GM12878 (cell line): ENCODE data around the gene DEK. TPM values are rescaled to one million over a fixed set of nuclear protein-coding genes. Genes with fewer than 3 reads are reported as not detected.
A peak's percentile ranks its signal among the peaks of the same experiment; 100 is the strongest.

ENCODE experiments used
- ATAC-seq: fragments of 200-7000 bp; cut with Tn5 transposase; 3 replicates; pipeline ENCODE4 v1.9.1; 2020; ENCODE audit warnings: mild to moderate bottlenecking, moderate library complexity
- BruUV-seq: library from RNA; stranded (reverse); fragments of 400-500 nt; replicated peaks from 2 replicates; lab custom pipeline; 2021; lab: Mats Ljungman, UMichigan
- CTCF ChIA-PET: fragments of 300-600 bp; sonication (Branson Sonifier 250); formaldehyde crosslinking; extraction: SDS; loops from one replicate; lab custom pipeline; 2021; ENCODE audit warnings: inconsistent platforms; lab: Yijun Ruan, JAX
- POLR2A ChIA-PET: fragments of 350-600 bp; formaldehyde crosslinking; extraction: SDS; loops from one replicate; lab custom pipeline; 2021; ENCODE audit warnings: inconsistent platforms; lab: Charles Lee
- RAD21 ChIA-PET: fragments of 300-600 bp; sonication (Branson Sonifier 250); formaldehyde crosslinking; loops from one replicate; lab custom pipeline; 2023; ENCODE audit warnings: antibody characterized with exemption; ENCODE audit not compliant: unreplicated experiment; lab: Charles Lee
- SMC1A ChIA-PET: fragments of 300-600 bp; sonication (Branson Sonifier 250); formaldehyde crosslinking; loops from one replicate; lab custom pipeline; 2023; ENCODE audit not compliant: unreplicated experiment, uncharacterized antibody; lab: Charles Lee
- DNase-seq: peaks from one replicate; pipeline ENCODE4 v3.0.0-alpha.2; 2011; ENCODE audit warnings: low read depth, low spot score
- FAIRE-seq: peaks from 3 replicates; lab custom pipeline; 2011; peaks lifted over from hg19 to GRCh38; lab: Jason Lieb, UNC
- H2AFZ ChIP-seq: 2 replicates; pipeline ENCODE4 v1.6.0; 2011; ENCODE audit warnings: low read depth, low read length, control low read depth; ENCODE audit not compliant: control insufficient read depth
- H3K27ac ChIP-seq: 2 replicates; pipeline ENCODE4 v1.5.1; 2011; ENCODE audit warnings: control low read depth; ENCODE audit not compliant: control insufficient read depth, insufficient read depth
- H3K27me3 ChIP-seq, 2 experiments: replicated peaks in 1 of 2; 2 replicates each; pipeline versions ENCODE4 v1.6.0 to v1.6.1; 2011; ENCODE audit warnings: low read length in 1 of 2; ENCODE audit not compliant: control insufficient read depth in 2 of 2, insufficient read depth in 2 of 2
- H3K36me3 ChIP-seq, 2 experiments: 2 replicates each; pipeline ENCODE4 v1.5.1; 2011; ENCODE audit warnings: low read length in 1 of 2; ENCODE audit not compliant: control insufficient read depth in 2 of 2, insufficient read depth in 2 of 2
- H3K4me1 ChIP-seq: 2 replicates; pipeline ENCODE4 v1.6.1; 2011; ENCODE audit warnings: mild to moderate bottlenecking, low read length, moderate library complexity, mixed read lengths; ENCODE audit not compliant: control insufficient read depth, insufficient read depth
- H3K4me2 ChIP-seq: 2 replicates; pipeline ENCODE4 v1.6.0; 2011; ENCODE audit warnings: control low read depth; ENCODE audit not compliant: control insufficient read depth, insufficient read depth
- H3K4me3 ChIP-seq: fragments of 200-600 bp; sonication (generic); 2 replicates; pipeline ENCODE4 v1.5.1; 2016
- H3K79me2 ChIP-seq: 2 replicates; pipeline ENCODE4 v1.6.0; 2011; ENCODE audit warnings: low read length; ENCODE audit not compliant: control insufficient read depth, insufficient read depth
- H3K9ac ChIP-seq: 2 replicates; pipeline ENCODE4 v1.8.0; 2011; ENCODE audit warnings: low read length, control low read depth, mixed read lengths; ENCODE audit not compliant: control insufficient read depth, insufficient read depth
- H3K9me3 ChIP-seq: replicated peaks from 3 replicates; pipeline ENCODE4 v1.5.1; 2011; ENCODE audit warnings: mild to moderate bottlenecking, low read length; ENCODE audit not compliant: control insufficient read depth, insufficient read depth
- H4K20me1 ChIP-seq: 2 replicates; pipeline ENCODE4 v1.6.0; 2011; ENCODE audit not compliant: control insufficient read depth, insufficient read depth
- CHD4 ChIP-seq: fragments of 200-600 bp; sonication (generic); IDR thresholded peaks from 2 replicates; pipeline ENCODE4 v1.6.1; 2016; ENCODE audit warnings: mild to moderate bottlenecking
- EZH2 ChIP-seq: IDR thresholded peaks from 2 replicates; pipeline ENCODE4 v1.6.1; 2012; ENCODE audit warnings: low read depth, mild to moderate bottlenecking, control low read depth, inconsistent platforms, low read length, borderline replicate concordance; ENCODE audit not compliant: control insufficient read depth
- FOXM1 ChIP-seq: IDR thresholded peaks from 2 replicates; pipeline ENCODE4 v1.6.1; 2012; ENCODE audit warnings: low read depth, mild to moderate bottlenecking, inconsistent platforms, low read length, moderate library complexity
- GABPA ChIP-seq: IDR thresholded peaks from 2 replicates; pipeline ENCODE4 v1.6.1; 2014; ENCODE audit warnings: antibody characterized with exemption, low read depth, mild to moderate bottlenecking, inconsistent platforms
- HDAC2 ChIP-seq: fragments of 200-600 bp; sonication (generic); IDR thresholded peaks from 2 replicates; pipeline ENCODE4 v1.6.1; 2017
- HDAC6 ChIP-seq: fragments of 200-600 bp; sonication (generic); IDR thresholded peaks from one replicate; pipeline ENCODE4 v1.8.0; 2017; ENCODE audit warnings: antibody characterized with exemption; ENCODE audit not compliant: unreplicated experiment
- MEF2A ChIP-seq: IDR thresholded peaks from 2 replicates; pipeline ENCODE4 v1.6.1; 2011; ENCODE audit warnings: low read depth, mild to moderate bottlenecking, low read length, moderate library complexity; ENCODE audit not compliant: insufficient read depth
- MEF2B ChIP-seq: fragments of 450-650 bp; IDR thresholded peaks from 2 replicates; pipeline ENCODE4 v1.6.1; 2018; ENCODE audit warnings: mild to moderate bottlenecking, moderate library complexity; ENCODE audit not compliant: partially characterized antibody, poor library complexity, severe bottlenecking
- MTA2 ChIP-seq: fragments of 450-650 bp; IDR thresholded peaks from 2 replicates; pipeline ENCODE4 v1.6.1; 2016; ENCODE audit warnings: low read depth, mild to moderate bottlenecking, moderate library complexity
- NFIC ChIP-seq: IDR thresholded peaks from 2 replicates; pipeline ENCODE4 v1.6.1; 2012; ENCODE audit warnings: low read depth, mild to moderate bottlenecking, inconsistent platforms, low read length, moderate library complexity
- NR2C2 ChIP-seq: IDR thresholded peaks from 2 replicates; pipeline ENCODE4 v1.6.1; 2011; ENCODE audit warnings: borderline replicate concordance, low read depth; ENCODE audit not compliant: control insufficient read depth, insufficient read length
- POLR2A ChIP-seq: IDR thresholded peaks from 2 replicates; pipeline ENCODE4 v1.6.1; 2011; ENCODE audit warnings: low read depth, mild to moderate bottlenecking, low read length
- RUNX3 ChIP-seq: IDR thresholded peaks from 2 replicates; pipeline ENCODE4 v1.6.1; 2012; ENCODE audit warnings: low read length, inconsistent platforms
- SIX5 ChIP-seq: IDR thresholded peaks from 2 replicates; pipeline ENCODE4 v1.6.1; 2011; ENCODE audit warnings: mild to moderate bottlenecking, low read depth, low read length, moderate library complexity; ENCODE audit not compliant: severe bottlenecking
- SMAD1 ChIP-seq: fragments of 450-650 bp; IDR thresholded peaks from 2 replicates; pipeline ENCODE4 v1.6.1; 2018; ENCODE audit warnings: mild to moderate bottlenecking, low read depth; ENCODE audit not compliant: partially characterized antibody
- SPI1 ChIP-seq: IDR thresholded peaks from 2 replicates; pipeline ENCODE4 v1.6.1; 2011; ENCODE audit warnings: low read depth, mild to moderate bottlenecking, low read length, moderate library complexity, borderline replicate concordance; ENCODE audit not compliant: insufficient read depth
- SRF ChIP-seq, 2 experiments: IDR thresholded peaks; 2 replicates each; pipeline ENCODE4 v1.6.1; 2011; ENCODE audit warnings: low read depth in 2 of 2, low read length in 2 of 2, mild to moderate bottlenecking in 1 of 2, moderate library complexity in 1 of 2
- TCF3 ChIP-seq: IDR thresholded peaks from 2 replicates; pipeline ENCODE4 v1.6.1; 2012; ENCODE audit warnings: low read depth, mild to moderate bottlenecking, low read length, borderline replicate concordance; ENCODE audit not compliant: insufficient read depth
- ZNF207 ChIP-seq: fragments of 450-650 bp; IDR thresholded peaks from 2 replicates; pipeline ENCODE4 v1.6.1; 2014; ENCODE audit warnings: antibody characterized with exemption, mild to moderate bottlenecking, borderline replicate concordance
- ZNF384 ChIP-seq: IDR thresholded peaks from 2 replicates; pipeline ENCODE4 v1.6.1; 2012; ENCODE audit warnings: low read depth, mild to moderate bottlenecking, low read length, improper control_type of control experiment, borderline replicate concordance
- WGBS: methylation state at CpG from one replicate; pipeline ENCODE4 v1.1.6; 2016; ENCODE audit warnings: low lambda C conversion rate; ENCODE audit not compliant: insufficient replicate concordance, insufficient coverage; ENCODE audit errors: missing lambda C conversion rate; 5-methylcytosine and 5-hydroxymethylcytosine counted together
- in situ Hi-C: fragments of 300-500 bp; cut with MboI; formaldehyde crosslinking; loops from 9 replicates; pipeline ENCODE4 v1.14.3; 2018; ENCODE audit warnings: mixed read lengths
- intact Hi-C: fragments of 100-400 bp; cut with micrococcal nuclease; formaldehyde crosslinking; loops from one replicate; pipeline ENCODE4 v1.14.2; 2022; ENCODE audit not compliant: unreplicated experiment
- polyA plus RNA-seq, 11 experiments: library from polyadenylated mRNA; depleted of rRNA in 4 of 11; unstranded in 6 of 11; stranded (reverse) in 5 of 11; fragments of >200 nt; fragmentation: Nextera tagmentation in 4 of 11; fragmentation: Illumina TruSeq in 1 of 11; extraction: Ambion mirVana in 4 of 11; extraction: Trizol in 1 of 11; gene quantifications; 1 replicate in 1 of 11; 2 replicates in 10 of 11; pipeline versions ENCODE4 v1.2.1 to v1.2.3, GENCODE V29; 2011 to 2016; ENCODE audit warnings: inconsistent platforms in 2 of 11, missing spikeins in 2 of 11, low read depth in 1 of 11
- total RNA-seq, 4 experiments: library from RNA; depleted of rRNA in 3 of 4; stranded (reverse); fragments of >200 nt in 3 of 4; fragmentation: Illumina TruSeq in 1 of 4; extraction: Trizol in 1 of 4; gene quantifications; 2 replicates each; pipeline versions ENCODE4 v1.2.1 to v1.2.3, GENCODE V29; 2013 to 2021

DEK gene
- total and polyA plus RNA-seq, 10 of the 15 experiments (the other 5 are each of a cell fraction or from before 2014, with no cell fraction given), result 111 to 346 (median 196) TPM

GRCh38 chr6:18216411-18216810 lies 47.9 kb downstream of the DEK start:
- POLR2A ChIA-PET, result interaction anchor here (0.9 to 1.2 kb wide), 2 partner anchors 61 to 62 kb away, joined by 3 to 4 read pairs; partner anchors contain the start of gene TPMT

GRCh38 chr6:18215436-18215835 lies 48.9 kb downstream of the DEK start:
- BruUV-seq, result no TSS peak
- FAIRE-seq, result no peak
- Histone ChIP-seq H3K4me2 (peak overlapping the region; percentile 31), H3K79me2 (no peaks in the 10 kb centered on the region), H3K9me3 (no peaks in the 10 kb centered on the region; the same call in 2 of the 3 replicates), H3K4me1 (peaks cover 59% of the 10 kb centered on the region), H2AFZ (peak overlapping the region; percentile 63), H3K36me3 (peaks cover 0 to 11% of the 10 kb centered on the region in 2 experiments; a peak in 2 of 4 replicates), H3K9ac (peak overlapping the region; percentile 26; the same call in 1 of the 2 replicates), H4K20me1 (no peaks in the 10 kb centered on the region), H3K27me3 (no peaks in the 10 kb centered on the region), H3K4me3 (no peak overlapping the region), H3K27ac (peak overlapping the region; percentile 70)
- ChIA-PET SMC1A (interaction anchor here (1.0 kb wide), 1 partner anchor 46 kb away, joined by 4 read pairs; no protein-coding TSS in a partner anchor), POLR2A (interaction anchor here (0.7 to 1.2 kb wide), 2 partner anchors 61 to 318 kb away, joined by 3 read pairs; partner anchors contain the start of gene TPMT), CTCF (interaction anchor here (0.6 to 0.9 kb wide), 2 partner anchors 42 to 108 kb away, joined by 3 to 4 read pairs; no protein-coding TSS in a partner anchor), RAD21 (no interaction called here)
- DNase-seq, result no peak
- ATAC-seq, result peak; percentile 2
- in situ Hi-C loops (no loop called here), intact Hi-C loops (no loop called here)
- 26% methylated on average over 7 of the region's 7 CpGs for WGBS
- TF ChIP-seq NR2C2 (no peak), SIX5 (no peak), ZNF384 (peak; percentile 70; the same call in 1 of the 2 replicates), CHD4 (no peak), SMAD1 (no peak), MEF2B (no peak), GABPA (no peak), SRF (IDR thresholded peaks at IDR 0.05; ENCODE audit: low read depth in 2 of 2, low read length in 2 of 2) (no peak), RUNX3 (0 out of 2 replicates have a peak, but pooled peaks have one; percentile 12), HDAC6 (no peak), MTA2 (no peak), EZH2 (no peak), ZNF207 (no peak), HDAC2 (no peak), SPI1 (peak; percentile 77)

More at GRCh38 chr6:18216411-18216810, 47.9 kb downstream of the DEK start:
- H4K20me1 ChIP-seq, result no peaks in the 10 kb centered on the region
- no peaks in the 10 kb centered on the region; the same call in 2 of the 3 replicates for H3K9me3 ChIP-seq
- H3K27ac ChIP-seq, result peak overlapping the region; percentile 70
- RAD21 ChIA-PET, result no interaction called here
- peak; percentile 6; the same call in 2 of the 3 replicates for ATAC-seq
- H3K4me2 ChIP-seq, result 0 out of 2 replicates have a peak overlapping the region, but pooled peaks have one; percentile 31
- H3K27me3 ChIP-seq, result no peaks in the 10 kb centered on the region
- peak; percentile 38 for TF ChIP-seq MEF2B
- peak; percentile 64; the same call in 1 of the 2 replicates for TF ChIP-seq MEF2A
- peak; percentile 34; the same call in 1 of the 2 replicates for TF ChIP-seq FOXM1
- peak; percentile 36; the same call in 1 of the 2 replicates for TF ChIP-seq NFIC
- TF ChIP-seq TCF3, result no peak
- peak; percentile 74; the same call in 1 of the 2 replicates for TF ChIP-seq RUNX3
- no peak for TF ChIP-seq POLR2A
- TF ChIP-seq, all 136 proteins: peak for 5
- in situ Hi-C loops, result no loop called here
- peak overlapping the region; percentile 0; the same call in 1 of the 2 replicates for H3K4me3 ChIP-seq
- DNase-seq, result no peak
- no peak overlapping the region for H2AFZ ChIP-seq
- CTCF ChIA-PET, result interaction anchor here (0.7 kb wide), 1 partner anchor 401 kb away, joined by 3 read pairs; no protein-coding TSS in a partner anchor
- BruUV-seq, result no TSS peak
- intact Hi-C loops, result no loop called here
- WGBS, result 92% methylated on average over 7 of the region's 7 CpGs
- SMC1A ChIA-PET, result interaction anchor here (1.1 kb wide), 1 partner anchor 44 kb away, joined by 4 read pairs; no protein-coding TSS in a partner anchor
- H3K79me2 ChIP-seq, result no peaks in the 10 kb centered on the region
- H3K4me1 ChIP-seq, result peaks cover 50% of the 10 kb centered on the region
- FAIRE-seq, result no peak
- no peak overlapping the region for H3K9ac ChIP-seq
- H3K36me3 ChIP-seq, result peaks cover 0 to 11% of the 10 kb centered on the region in 2 experiments; a peak in 2 of 4 replicates
